Neural progenitor cell (in vitro differentiated cells): Measurements from ENCODE around the gene HEPH.

Experiments used
- CTCF ChIP-seq: fragments of 200-600 bp; sonication (generic); IDR thresholded peaks from 2 replicates; pipeline ENCODE4 v1.5.1; 2017; ENCODE audit warnings: antibody characterized with exemption, mild to moderate bottlenecking
- EZH2 ChIP-seq: fragments of 200-600 bp; sonication (generic); IDR thresholded peaks from 2 replicates; pipeline ENCODE4 v1.6.1; 2017; ENCODE audit warnings: antibody characterized with exemption, mild to moderate bottlenecking, moderate library complexity
- EZH2phosphoT487 ChIP-seq: fragments of 200-600 bp; sonication (generic); IDR thresholded peaks from 2 replicates; pipeline ENCODE4 v1.6.1; 2017; ENCODE audit warnings: antibody characterized with exemption

GRCh38 chrX:66164470-66164869 is 423 bp downstream of the HEPH start:
- TF ChIP-seq CTCF (no peak), EZH2phosphoT487 (no peak), EZH2 (no peak)
